ENCODE results near the gene FBXO38. TPM values are rescaled to one million over a fixed set of nuclear protein-coding genes. Genes with fewer than 3 reads are reported as not detected.

Gene FBXO38
- total and polyA plus RNA-seq, 9 of the 15 experiments (the other 6 are each of a cell fraction or from before 2014, with no cell fraction given): 7.4 to 39.4 (median 29.3) TPM

DNA sequence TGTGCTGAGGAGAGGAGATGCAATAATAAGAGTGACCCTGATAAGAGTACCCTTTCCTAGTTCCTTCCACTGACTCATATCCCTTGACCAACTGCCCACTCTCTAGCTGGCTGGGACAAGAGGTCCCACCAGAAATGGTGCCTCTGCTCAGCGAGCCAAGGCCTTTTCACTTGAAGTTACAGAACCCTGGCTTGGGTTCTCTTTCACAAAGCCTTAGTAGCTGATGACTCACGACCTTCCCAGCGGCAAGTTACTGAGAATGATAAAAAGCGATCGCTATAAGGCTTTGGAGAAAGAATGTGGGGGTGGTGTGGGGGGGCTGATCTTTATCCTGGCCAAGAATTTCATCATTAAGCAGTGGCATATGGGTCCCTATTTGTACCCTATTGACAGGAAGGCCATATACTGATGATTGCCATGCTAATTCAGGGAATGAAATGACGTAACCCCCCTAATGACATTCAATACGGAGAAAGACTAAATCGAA, 90.3 kb downstream of the FBXO38 start:
- Histone ChIP-seq H3K36me3 (ENCODE audit: control insufficient read depth, insufficient read depth, low read length) (no peaks in the 10 kb centered on the region), H3K4me1 (replicated peaks in 1 of 2; ENCODE audit: control insufficient read depth in 2 of 2, insufficient read depth in 2 of 2, low read length in 2 of 2) (peaks cover 0 to 12% of the 10 kb centered on the region in 2 experiments; a peak in 3 of 5 replicates), H3K27ac (ENCODE audit: extremely low read depth, low read depth, low read length) (peak overlapping the region; percentile 50; the same call in 2 of the 3 replicates), H3K9me1 (ENCODE audit: control insufficient read depth, insufficient read depth, low read length) (no peaks in the 10 kb centered on the region), H3K9me3 (replicated peaks; ENCODE audit: control insufficient read depth, insufficient read depth, low read depth, low read length) (no peaks in the 10 kb centered on the region), H3K4me2 (ENCODE audit: insufficient read depth, low read length) (peak overlapping the region; percentile 54), H3K79me2 (ENCODE audit: control insufficient read depth, insufficient read depth, low read length) (no peaks in the 10 kb centered on the region), H3K27me3 (ENCODE audit: control insufficient read depth in 2 of 2, insufficient read depth in 2 of 2, low read length in 2 of 2) (peaks cover 0 to 3% of the 10 kb centered on the region in 2 experiments; a peak in 4 of 5 replicates), H4K20me1 (replicated peaks; ENCODE audit: control insufficient read depth, insufficient read depth, low read length) (no peaks in the 10 kb centered on the region), H3K9ac (ENCODE audit: insufficient read depth in 1 of 2, low read depth in 2 of 2, low read length in 2 of 2) (no peak overlapping the region), H3K4me3 (no peak overlapping the region), H2AFZ (ENCODE audit: low read depth, low read length) (peak overlapping the region; percentile 64)
- ChIA-PET CTCF (ENCODE audit: low intra/inter-chr PET ratio) (no interaction called here), POLR2A (interaction anchor here (0.5 kb wide), 1 partner anchor 472 kb away, joined by 3 read pairs; no protein-coding TSS in a partner anchor)
- peak; percentile 25 to 65 (median 36) for DNase-seq (ENCODE audit: extremely low read depth in 1 of 4, low spot score in 3 of 4)
- WGBS (ENCODE audit: insufficient coverage, low coverage, missing lambda C conversion rate): 3% methylated on average over 8 of the region's 8 CpGs
- in situ Hi-C loops (cut with MboI) (no loop called here), intact Hi-C loops (cut with micrococcal nuclease) (no loop called here)
- FAIRE-seq: peak; percentile 74
- ATAC-seq: peak; percentile 90
- no TSS peak for BruUV-seq (replicated peaks)
- peak; percentile 85 for TF ChIP-seq FOSL1 (tag; conservative IDR thresholded peaks at IDR 0.05)
- no peak for TF ChIP-seq SNRNP70 (optimal IDR thresholded peaks at IDR 0.05; ENCODE audit: low read depth, low read length)
- TF ChIP-seq ZFPM2 (CRISPR knock-in tag; IDR thresholded peaks at IDR 0.05): no peak
- no peak for TF ChIP-seq HNRNPLL (IDR thresholded peaks at IDR 0.05; ENCODE audit: low read depth, low read length, poor library complexity, severe bottlenecking)
- no peak for TF ChIP-seq FIP1L1 (IDR thresholded peaks at IDR 0.05; ENCODE audit: low read depth, low read length, poor library complexity, severe bottlenecking)
- no peak for TF ChIP-seq MAZ (CRISPR knock-in tag; conservative IDR thresholded peaks at IDR 0.05 in 1 of 2, IDR thresholded peaks at IDR 0.05 in 1 of 2)
- TF ChIP-seq ZNF780A (CRISPR knock-in tag; IDR thresholded peaks at IDR 0.05): no peak
- TF ChIP-seq PHF21A (IDR thresholded peaks at IDR 0.05; ENCODE audit: borderline replicate concordance, low read depth): no peak
- TF ChIP-seq, protein P1, sequence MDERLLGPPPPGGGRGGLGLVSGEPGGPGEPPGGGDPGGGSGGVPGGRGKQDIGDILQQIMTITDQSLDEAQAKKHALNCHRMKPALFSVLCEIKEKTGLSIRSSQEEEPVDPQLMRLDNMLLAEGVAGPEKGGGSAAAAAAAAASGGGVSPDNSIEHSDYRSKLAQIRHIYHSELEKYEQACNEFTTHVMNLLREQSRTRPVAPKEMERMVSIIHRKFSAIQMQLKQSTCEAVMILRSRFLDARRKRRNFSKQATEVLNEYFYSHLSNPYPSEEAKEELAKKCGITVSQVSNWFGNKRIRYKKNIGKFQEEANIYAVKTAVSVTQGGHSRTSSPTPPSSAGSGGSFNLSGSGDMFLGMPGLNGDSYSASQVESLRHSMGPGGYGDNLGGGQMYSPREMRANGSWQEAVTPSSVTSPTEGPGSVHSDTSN (CRISPR knock-in tag; IDR thresholded peaks at IDR 0.05; ENCODE audit: low read depth): no peak
- TF ChIP-seq, protein P1 (tag; conservative IDR thresholded peaks at IDR 0.05; ENCODE audit: low read depth): no peak
- no peak for TF ChIP-seq SRSF1 (IDR thresholded peaks at IDR 0.05; ENCODE audit: low read depth, low read length)
- TF ChIP-seq SMARCA4 (IDR thresholded peaks at IDR 0.05): peak; percentile 81
- TF ChIP-seq SMARCC2 (IDR thresholded peaks at IDR 0.05; ENCODE audit: low read depth): peak; percentile 52; the same call in 1 of the 2 replicates
- TF ChIP-seq CEBPB (tag; IDR thresholded peaks at IDR 0.05): peak; percentile 57; the same call in 1 of the 2 replicates
- no peak for TF ChIP-seq NFE2L1 (tag; IDR thresholded peaks at IDR 0.05; ENCODE audit: borderline replicate concordance, low read depth)
- TF ChIP-seq HEY1 (CRISPR knock-in tag; IDR thresholded peaks at IDR 0.05; ENCODE audit: borderline replicate concordance): no peak
- TF ChIP-seq ZNF263 (CRISPR knock-in tag; IDR thresholded peaks at IDR 0.05; ENCODE audit: borderline replicate concordance): no peak
- TF ChIP-seq RBM39 (optimal IDR thresholded peaks at IDR 0.05; ENCODE audit: low read depth, low read length): no peak
- peak; percentile 38; the same call in 1 of the 2 replicates for TF ChIP-seq TEAD4 (IDR thresholded peaks at IDR 0.05; ENCODE audit: low read length)
- no peak for TF ChIP-seq TEAD4 (CRISPR knock-in tag; IDR thresholded peaks at IDR 0.05; ENCODE audit: borderline replicate concordance)
- no peak for TF ChIP-seq KDM1A (IDR thresholded peaks at IDR 0.05)

All from K562 (cell line).